Measurements from ENCODE around the gene PRDX1. TPM values are rescaled to one million over a fixed set of nuclear protein-coding genes. Genes with fewer than 3 reads are reported as not detected.

PRDX1 gene
- total and polyA plus RNA-seq, 2 of the 13 experiments (the other 11 are each of a cell fraction or from before 2014, with no cell fraction given), result 761 to 1,898 TPM

DNA sequence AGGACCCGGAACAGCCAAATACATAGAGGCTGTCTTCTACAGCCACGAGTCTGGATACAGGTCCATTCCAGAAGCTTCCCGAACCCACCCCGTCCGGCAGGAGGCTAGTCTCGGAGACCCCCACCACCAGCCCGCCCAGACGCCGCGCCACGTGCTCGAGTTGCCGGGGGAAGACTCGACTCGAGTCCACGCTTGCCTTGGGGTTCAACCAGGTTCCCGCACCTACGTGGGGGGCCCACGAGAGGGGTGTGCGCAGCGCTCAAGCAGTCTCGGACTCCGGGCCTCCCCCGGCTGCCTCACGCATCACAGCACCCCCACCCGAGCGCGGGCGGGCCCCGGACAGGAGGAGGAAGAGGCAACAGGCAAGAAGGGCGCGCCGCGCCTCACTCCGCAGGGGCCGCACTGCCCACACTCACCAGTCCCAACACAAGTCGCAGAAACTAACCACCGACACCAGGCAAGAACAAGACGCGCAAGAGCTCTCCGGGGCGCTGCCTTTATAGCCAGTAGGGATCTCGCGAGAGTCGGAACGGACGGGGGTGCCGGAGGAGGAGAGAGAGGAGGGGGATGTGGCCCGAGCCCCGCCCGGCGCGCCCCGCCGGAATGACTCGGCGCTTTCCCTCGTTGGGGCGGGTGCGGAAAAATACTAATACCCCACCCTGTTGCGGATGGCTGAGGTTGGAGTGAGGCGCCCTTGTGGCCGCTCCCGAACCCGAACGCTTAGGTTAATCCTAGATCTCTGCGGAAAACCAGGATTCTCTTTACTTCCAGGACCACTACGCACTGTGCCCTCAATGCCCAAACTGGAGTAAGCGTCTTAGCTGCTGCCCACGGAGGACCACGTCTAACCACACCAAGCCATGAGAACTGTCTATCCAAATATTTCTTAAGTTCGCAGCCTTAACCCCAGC lies at the start of gene PRDX1 (continued):
- TF ChIP-seq, protein P1, sequence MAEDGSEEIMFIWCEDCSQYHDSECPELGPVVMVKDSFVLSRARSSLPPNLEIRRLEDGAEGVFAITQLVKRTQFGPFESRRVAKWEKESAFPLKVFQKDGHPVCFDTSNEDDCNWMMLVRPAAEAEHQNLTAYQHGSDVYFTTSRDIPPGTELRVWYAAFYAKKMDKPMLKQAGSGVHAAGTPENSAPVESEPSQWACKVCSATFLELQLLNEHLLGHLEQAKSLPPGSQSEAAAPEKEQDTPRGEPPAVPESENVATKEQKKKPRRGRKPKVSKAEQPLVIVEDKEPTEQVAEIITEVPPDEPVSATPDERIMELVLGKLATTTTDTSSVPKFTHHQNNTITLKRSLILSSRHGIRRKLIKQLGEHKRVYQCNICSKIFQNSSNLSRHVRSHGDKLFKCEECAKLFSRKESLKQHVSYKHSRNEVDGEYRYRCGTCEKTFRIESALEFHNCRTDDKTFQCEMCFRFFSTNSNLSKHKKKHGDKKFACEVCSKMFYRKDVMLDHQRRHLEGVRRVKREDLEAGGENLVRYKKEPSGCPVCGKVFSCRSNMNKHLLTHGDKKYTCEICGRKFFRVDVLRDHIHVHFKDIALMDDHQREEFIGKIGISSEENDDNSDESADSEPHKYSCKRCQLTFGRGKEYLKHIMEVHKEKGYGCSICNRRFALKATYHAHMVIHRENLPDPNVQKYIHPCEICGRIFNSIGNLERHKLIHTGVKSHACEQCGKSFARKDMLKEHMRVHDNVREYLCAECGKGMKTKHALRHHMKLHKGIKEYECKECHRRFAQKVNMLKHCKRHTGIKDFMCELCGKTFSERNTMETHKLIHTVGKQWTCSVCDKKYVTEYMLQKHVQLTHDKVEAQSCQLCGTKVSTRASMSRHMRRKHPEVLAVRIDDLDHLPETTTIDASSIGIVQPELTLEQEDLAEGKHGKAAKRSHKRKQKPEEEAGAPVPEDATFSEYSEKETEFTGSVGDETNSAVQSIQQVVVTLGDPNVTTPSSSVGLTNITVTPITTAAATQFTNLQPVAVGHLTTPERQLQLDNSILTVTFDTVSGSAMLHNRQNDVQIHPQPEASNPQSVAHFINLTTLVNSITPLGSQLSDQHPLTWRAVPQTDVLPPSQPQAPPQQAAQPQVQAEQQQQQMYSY (CRISPR knock-in tag; IDR thresholded peaks at IDR 0.05), result no peak
- TF ChIP-seq ARHGAP35 (CRISPR knock-in tag; IDR thresholded peaks at IDR 0.05; ENCODE audit: borderline replicate concordance), result peak; percentile 97
- TF ChIP-seq JUND (CRISPR knock-in tag; IDR thresholded peaks at IDR 0.05), result peak; percentile 72; the same call in 1 of the 2 replicates
- TF ChIP-seq ZNF839 (CRISPR knock-in tag; IDR thresholded peaks at IDR 0.05; ENCODE audit: borderline replicate concordance), result no peak
- TF ChIP-seq, protein P2, sequence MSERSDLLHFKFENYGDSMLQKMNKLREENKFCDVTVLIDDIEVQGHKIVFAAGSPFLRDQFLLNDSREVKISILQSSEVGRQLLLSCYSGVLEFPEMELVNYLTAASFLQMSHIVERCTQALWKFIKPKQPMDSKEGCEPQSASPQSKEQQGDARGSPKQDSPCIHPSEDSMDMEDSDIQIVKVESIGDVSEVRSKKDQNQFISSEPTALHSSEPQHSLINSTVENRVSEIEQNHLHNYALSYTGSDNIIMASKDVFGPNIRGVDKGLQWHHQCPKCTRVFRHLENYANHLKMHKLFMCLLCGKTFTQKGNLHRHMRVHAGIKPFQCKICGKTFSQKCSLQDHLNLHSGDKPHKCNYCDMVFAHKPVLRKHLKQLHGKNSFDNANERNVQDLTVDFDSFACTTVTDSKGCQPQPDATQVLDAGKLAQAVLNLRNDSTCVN (CRISPR knock-in tag; IDR thresholded peaks at IDR 0.05; ENCODE audit: borderline replicate concordance), result peak; percentile 73; the same call in 1 of the 2 replicates
- TF ChIP-seq ZNF30 (CRISPR knock-in tag; IDR thresholded peaks at IDR 0.05), result no peak
- TF ChIP-seq ZNF564 (CRISPR knock-in tag; IDR thresholded peaks at IDR 0.05), result no peak
- TF ChIP-seq, protein P3, sequence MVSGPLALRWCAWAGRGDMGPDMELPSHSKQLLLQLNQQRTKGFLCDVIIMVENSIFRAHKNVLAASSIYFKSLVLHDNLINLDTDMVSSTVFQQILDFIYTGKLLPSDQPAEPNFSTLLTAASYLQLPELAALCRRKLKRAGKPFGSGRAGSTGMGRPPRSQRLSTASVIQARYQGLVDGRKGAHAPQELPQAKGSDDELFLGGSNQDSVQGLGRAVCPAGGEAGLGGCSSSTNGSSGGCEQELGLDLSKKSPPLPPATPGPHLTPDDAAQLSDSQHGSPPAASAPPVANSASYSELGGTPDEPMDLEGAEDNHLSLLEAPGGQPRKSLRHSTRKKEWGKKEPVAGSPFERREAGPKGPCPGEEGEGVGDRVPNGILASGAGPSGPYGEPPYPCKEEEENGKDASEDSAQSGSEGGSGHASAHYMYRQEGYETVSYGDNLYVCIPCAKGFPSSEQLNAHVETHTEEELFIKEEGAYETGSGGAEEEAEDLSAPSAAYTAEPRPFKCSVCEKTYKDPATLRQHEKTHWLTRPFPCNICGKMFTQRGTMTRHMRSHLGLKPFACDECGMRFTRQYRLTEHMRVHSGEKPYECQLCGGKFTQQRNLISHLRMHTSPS (CRISPR knock-in tag; IDR thresholded peaks at IDR 0.05; ENCODE audit: low read depth), result 0 out of 2 replicates have a peak, but pooled peaks have one; percentile 69
- peak; percentile 90 for TF ChIP-seq MIXL1 (CRISPR knock-in tag; IDR thresholded peaks at IDR 0.05)
- TF ChIP-seq, protein P4, sequence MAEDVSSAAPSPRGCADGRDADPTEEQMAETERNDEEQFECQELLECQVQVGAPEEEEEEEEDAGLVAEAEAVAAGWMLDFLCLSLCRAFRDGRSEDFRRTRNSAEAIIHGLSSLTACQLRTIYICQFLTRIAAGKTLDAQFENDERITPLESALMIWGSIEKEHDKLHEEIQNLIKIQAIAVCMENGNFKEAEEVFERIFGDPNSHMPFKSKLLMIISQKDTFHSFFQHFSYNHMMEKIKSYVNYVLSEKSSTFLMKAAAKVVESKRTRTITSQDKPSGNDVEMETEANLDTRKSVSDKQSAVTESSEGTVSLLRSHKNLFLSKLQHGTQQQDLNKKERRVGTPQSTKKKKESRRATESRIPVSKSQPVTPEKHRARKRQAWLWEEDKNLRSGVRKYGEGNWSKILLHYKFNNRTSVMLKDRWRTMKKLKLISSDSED (CRISPR knock-in tag; IDR thresholded peaks at IDR 0.05), result 0 out of 2 replicates have a peak, but pooled peaks have one; percentile 46
- TF ChIP-seq, protein P5, sequence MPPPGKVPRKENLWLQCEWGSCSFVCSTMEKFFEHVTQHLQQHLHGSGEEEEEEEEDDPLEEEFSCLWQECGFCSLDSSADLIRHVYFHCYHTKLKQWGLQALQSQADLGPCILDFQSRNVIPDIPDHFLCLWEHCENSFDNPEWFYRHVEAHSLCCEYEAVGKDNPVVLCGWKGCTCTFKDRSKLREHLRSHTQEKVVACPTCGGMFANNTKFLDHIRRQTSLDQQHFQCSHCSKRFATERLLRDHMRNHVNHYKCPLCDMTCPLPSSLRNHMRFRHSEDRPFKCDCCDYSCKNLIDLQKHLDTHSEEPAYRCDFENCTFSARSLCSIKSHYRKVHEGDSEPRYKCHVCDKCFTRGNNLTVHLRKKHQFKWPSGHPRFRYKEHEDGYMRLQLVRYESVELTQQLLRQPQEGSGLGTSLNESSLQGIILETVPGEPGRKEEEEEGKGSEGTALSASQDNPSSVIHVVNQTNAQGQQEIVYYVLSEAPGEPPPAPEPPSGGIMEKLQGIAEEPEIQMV (CRISPR knock-in tag; IDR thresholded peaks at IDR 0.05; ENCODE audit: low read depth), result peak; percentile 87; the same call in 1 of the 2 replicates
- peak; percentile 100 for TF ChIP-seq RBM39 (IDR thresholded peaks at IDR 0.05; ENCODE audit: low read depth, low read length, poor library complexity, severe bottlenecking)
- peak; percentile 86 for TF ChIP-seq ZNF605 (CRISPR knock-in tag; IDR thresholded peaks at IDR 0.05)
- TF ChIP-seq MEF2D (CRISPR knock-in tag; IDR thresholded peaks at IDR 0.05), result peak; percentile 86
- TF ChIP-seq AGO1 (IDR thresholded peaks at IDR 0.05; ENCODE audit: low read depth, low read length, poor library complexity, severe bottlenecking), result peak; percentile 77
- no peak; the same call in 1 of the 2 replicates for TF ChIP-seq PAWR (CRISPR knock-in tag; IDR thresholded peaks at IDR 0.05; ENCODE audit: borderline replicate concordance)
- TF ChIP-seq ZFP90 (CRISPR knock-in tag; IDR thresholded peaks at IDR 0.05; ENCODE audit: borderline replicate concordance), result peak; percentile 94

Data from HepG2 (cell line).